SJSA1 (cell line): Measurements from ENCODE around the gene FARS2. TPM values are rescaled to one million over a fixed set of nuclear protein-coding genes. Genes with fewer than 3 reads are reported as not detected.

Source experiments
- DNase-seq, 2 experiments: peaks; one replicate each; pipeline ENCODE4 v3.0.0-alpha.2; 2015 to 2020; ENCODE audit warnings: low spot score in 2 of 2, low read depth in 1 of 2
- H3K27ac ChIP-seq: fragments of 250-450 bp; sonication (Bioruptor Pico); 2 replicates; pipeline ENCODE4 v1.5.1; 2020; ENCODE audit warnings: mild to moderate bottlenecking, moderate library complexity
- H3K27me3 ChIP-seq: fragments of 250-450 bp; sonication (Bioruptor Pico); replicated peaks from 2 replicates; pipeline ENCODE4 v1.5.1; 2020; ENCODE audit warnings: mild to moderate bottlenecking, moderate library complexity
- H3K36me3 ChIP-seq: fragments of 250-450 bp; sonication (Bioruptor Pico); 2 replicates; pipeline ENCODE4 v1.5.1; 2020; ENCODE audit warnings: mild to moderate bottlenecking
- H3K4me1 ChIP-seq: fragments of 250-450 bp; sonication (Bioruptor Pico); replicated peaks from 2 replicates; pipeline ENCODE4 v1.6.1; 2021; ENCODE audit warnings: mild to moderate bottlenecking
- H3K4me3 ChIP-seq: fragments of 250-450 bp; sonication (Bioruptor Pico); 2 replicates; pipeline ENCODE4 v1.5.1; 2020; ENCODE audit warnings: mild to moderate bottlenecking
- H3K9me3 ChIP-seq: fragments of 250-450 bp; sonication (Bioruptor Pico); replicated peaks from 2 replicates; pipeline ENCODE4 v1.5.1; 2020; ENCODE audit warnings: mild to moderate bottlenecking
- total RNA-seq: library from RNA; depleted of rRNA; stranded (reverse); fragments of >200 nt; shearing (Covaris generic); gene quantifications from 2 replicates; pipeline ENCODE4 v1.2.3, GENCODE V29; 2014

The FARS2 gene
- total RNA-seq, 1 experiment from 2014 or later: 13.3 TPM

DNA sequence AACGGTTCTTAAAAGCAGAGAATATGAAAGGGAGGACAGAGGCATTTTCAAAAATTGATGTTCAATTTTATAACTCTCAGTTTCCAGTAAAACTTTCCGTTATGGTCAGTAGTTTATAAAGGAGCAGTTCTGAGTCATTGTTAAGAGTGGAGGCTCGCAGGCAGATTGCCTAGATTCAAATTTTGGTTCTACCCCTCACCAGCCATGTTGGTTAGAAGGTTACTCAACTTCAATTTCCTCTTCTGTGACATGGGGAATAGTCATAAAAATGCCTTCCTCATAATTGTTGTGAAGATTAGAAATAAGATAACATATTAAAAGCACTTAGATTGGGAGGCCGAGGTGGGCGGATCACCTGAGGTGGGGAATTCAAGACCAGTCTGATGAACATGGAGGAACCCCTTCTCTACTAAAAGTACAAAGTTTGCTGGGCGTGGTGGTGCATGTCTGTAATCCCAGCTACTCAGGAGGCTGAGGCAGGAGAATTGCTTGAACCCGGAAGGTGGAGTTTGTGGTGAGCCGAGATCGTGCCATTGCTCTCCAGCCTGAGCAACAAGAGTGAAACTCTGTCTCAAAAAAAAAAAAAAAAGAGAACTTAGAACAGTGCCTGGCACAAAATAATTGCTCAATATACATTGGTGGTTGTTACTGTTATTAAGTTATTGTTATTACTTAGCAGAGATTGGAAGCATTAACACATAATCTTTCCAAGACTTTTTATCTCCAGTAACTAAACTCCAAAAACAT, 396.5 kb downstream of the FARS2 start:
- no peak for DNase-seq
- Histone ChIP-seq H3K27ac (no peak overlapping the region), H3K4me1 (no peaks in the 10 kb centered on the region), H3K4me3 (no peak overlapping the region), H3K36me3 (no peaks in the 10 kb centered on the region), H3K9me3 (no peaks in the 10 kb centered on the region), H3K27me3 (no peaks in the 10 kb centered on the region)

DNA sequence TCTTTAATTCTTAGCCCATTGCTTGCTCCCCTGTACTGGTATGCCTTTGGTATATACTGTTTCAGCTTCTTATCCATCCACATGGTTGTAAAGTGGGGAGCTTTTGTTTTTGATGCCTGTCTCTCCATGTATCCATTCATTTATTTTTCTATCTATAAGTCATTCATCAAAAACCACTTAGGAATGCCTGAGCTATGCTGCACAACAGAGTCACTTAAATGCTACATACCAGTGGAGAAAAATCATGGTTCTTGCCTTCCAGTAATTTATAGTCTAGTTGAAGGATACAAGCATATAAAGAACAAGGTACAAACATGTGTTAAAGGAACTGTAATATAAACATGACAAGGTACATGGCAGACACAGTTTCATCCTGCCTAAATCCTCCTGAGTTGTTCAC, 398.2 kb downstream of the FARS2 start:
- H3K4me1 ChIP-seq: no peaks in the 10 kb centered on the region
- no peak for DNase-seq

DNA sequence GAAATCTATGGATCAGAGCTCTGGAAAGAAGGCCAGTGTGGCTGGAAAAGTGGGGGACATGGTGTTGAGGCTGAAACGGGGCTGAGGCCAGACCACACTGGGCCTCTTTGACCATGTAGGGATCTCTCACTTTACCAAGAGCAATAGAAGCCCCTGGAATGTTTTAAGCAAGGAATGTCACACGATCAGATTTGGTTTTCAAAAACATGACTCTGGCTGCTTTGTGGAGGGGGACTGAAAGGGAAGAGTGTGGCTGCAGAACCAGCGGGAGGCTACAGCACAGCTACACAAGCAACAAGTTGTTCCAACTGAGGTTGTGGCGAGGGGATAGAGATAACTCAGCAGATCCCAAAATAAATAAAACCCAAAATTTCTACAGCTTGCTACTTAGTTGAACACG, 399.5 kb downstream of the FARS2 start:
- Histone ChIP-seq H3K4me1 (no peaks in the 10 kb centered on the region), H3K4me3 (no peak overlapping the region), H3K36me3 (no peaks in the 10 kb centered on the region), H3K27me3 (no peaks in the 10 kb centered on the region), H3K27ac (no peak overlapping the region), H3K9me3 (no peaks in the 10 kb centered on the region)
- DNase-seq: no peak

More for the DNA sequence above, 398.2 kb downstream of the FARS2 start:
- Histone ChIP-seq H3K9me3 (no peaks in the 10 kb centered on the region), H3K4me3 (no peak overlapping the region), H3K27me3 (no peaks in the 10 kb centered on the region), H3K27ac (no peak overlapping the region), H3K36me3 (no peaks in the 10 kb centered on the region)

DNA sequence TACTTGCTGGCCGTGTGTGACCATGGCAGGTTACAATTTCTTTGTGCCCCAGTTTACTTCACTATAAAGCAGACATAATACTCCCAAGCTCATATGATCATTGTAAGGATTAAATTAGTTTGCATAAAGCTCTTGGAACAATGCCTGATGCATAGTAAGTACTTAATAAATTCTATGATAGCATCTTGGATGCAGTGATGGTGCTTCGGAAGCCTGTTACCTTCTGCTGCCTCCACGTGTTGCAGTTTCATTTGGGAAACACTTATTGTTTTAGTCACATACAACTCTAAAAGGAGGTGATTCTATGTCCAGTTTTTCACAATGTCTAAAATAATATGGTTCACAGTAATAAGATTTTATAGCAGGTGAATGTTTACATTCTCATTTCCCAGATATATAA, 401.5 kb downstream of the FARS2 start:
- no peak for DNase-seq
- Histone ChIP-seq H3K4me1 (no peaks in the 10 kb centered on the region), H3K36me3 (no peaks in the 10 kb centered on the region), H3K27me3 (no peaks in the 10 kb centered on the region), H3K27ac (no peak overlapping the region), H3K9me3 (no peaks in the 10 kb centered on the region), H3K4me3 (no peak overlapping the region)

DNA sequence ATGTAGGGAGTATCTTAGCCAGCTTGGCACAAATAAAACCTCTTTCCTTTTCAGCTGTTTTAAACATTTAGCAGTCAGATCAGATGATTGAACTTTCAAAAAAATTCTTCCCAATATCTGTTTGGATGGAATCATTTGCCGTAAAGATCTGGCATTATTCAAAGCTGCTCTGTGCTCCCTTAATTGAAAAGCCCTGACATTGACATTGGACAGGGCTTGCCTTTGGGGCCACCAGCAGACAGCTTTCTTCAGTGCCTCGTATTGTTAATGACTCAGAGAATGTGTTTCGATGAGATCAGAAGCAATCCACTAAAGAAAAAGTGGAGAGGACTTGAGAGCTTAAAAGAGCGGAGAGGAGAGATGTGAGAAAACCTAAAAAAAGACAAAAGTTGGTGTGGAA, 401.9 kb downstream of the FARS2 start:
- Histone ChIP-seq H3K9me3 (no peaks in the 10 kb centered on the region), H3K4me1 (no peaks in the 10 kb centered on the region), H3K27me3 (no peaks in the 10 kb centered on the region), H3K27ac (no peak overlapping the region), H3K36me3 (no peaks in the 10 kb centered on the region), H3K4me3 (no peak overlapping the region)
- no peak for DNase-seq

DNA sequence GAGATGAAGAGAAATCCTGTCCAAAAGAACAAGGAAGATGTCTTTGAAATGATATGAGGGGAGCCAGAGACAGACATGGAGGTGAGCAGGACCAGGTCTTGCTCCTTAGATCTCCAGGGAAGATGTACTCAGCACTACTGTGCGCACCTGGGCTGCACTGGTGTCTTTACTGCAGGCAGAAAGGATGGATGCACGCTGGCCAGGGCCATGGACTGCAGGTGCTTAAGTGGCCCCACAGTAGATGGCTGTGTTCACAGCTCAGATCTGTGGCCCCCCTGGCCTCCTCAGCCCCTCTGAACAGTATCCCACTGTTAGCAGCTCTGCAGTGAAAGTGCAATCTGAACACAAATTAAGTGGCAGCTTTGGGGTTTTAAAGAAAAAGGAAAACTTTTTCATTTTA, 402.4 kb downstream of the FARS2 start:
- no peak for DNase-seq
- no peak overlapping the region for H3K27ac ChIP-seq
- H3K9me3 ChIP-seq: no peaks in the 10 kb centered on the region
- H3K4me1 ChIP-seq: no peaks in the 10 kb centered on the region
- H3K36me3 ChIP-seq: no peaks in the 10 kb centered on the region
- H3K4me3 ChIP-seq: no peak overlapping the region
- no peaks in the 10 kb centered on the region for H3K27me3 ChIP-seq

DNA sequence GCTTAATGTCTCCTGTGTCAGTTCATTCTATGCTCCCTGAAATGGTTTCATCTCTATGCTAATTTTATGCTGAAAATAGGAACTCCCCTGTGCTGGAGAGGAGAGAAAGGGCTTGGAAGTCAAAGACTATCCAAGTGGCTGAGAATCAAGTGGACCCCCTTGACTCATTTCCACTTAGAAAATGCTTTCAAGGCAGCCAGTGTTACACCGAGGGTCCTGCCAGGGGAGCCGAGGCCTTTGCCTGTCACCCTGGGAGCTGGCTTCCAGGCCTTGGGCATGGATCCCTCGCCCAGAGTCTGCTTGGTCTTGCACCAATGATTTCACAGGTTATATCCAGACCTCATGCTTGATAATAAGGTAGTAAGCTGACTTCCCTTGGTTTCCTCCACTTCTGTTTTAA, 402.8 kb downstream of the FARS2 start:
- H3K36me3 ChIP-seq: no peaks in the 10 kb centered on the region
- H3K27ac ChIP-seq: no peak overlapping the region
- no peak for DNase-seq
- H3K4me1 ChIP-seq: no peaks in the 10 kb centered on the region
- H3K4me3 ChIP-seq: no peak overlapping the region
- no peaks in the 10 kb centered on the region for H3K9me3 ChIP-seq
- H3K27me3 ChIP-seq: no peaks in the 10 kb centered on the region

DNA sequence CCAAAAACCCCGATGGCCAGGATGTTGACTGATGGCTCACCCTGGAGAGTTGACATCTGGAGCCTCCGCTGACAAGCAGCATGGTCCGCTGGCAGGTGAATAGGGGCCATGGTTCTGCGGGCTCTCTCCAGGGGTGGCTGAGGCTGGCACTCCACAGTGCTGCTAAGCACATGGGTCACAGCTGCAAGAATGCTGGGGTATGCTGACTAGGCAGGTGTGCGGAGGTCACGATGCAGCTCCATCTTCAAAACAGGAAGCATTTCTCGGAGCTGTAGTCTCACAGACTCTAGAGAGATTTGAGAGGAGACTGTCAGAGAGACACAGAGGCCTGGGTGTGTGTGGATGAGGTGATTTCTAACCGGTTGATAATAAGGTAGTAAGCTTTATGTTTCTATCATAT, 403.9 kb downstream of the FARS2 start:
- H3K4me1 ChIP-seq: no peaks in the 10 kb centered on the region
- H3K27me3 ChIP-seq: no peaks in the 10 kb centered on the region
- no peak overlapping the region for H3K27ac ChIP-seq
- no peak for DNase-seq
- no peaks in the 10 kb centered on the region for H3K36me3 ChIP-seq
- no peaks in the 10 kb centered on the region for H3K9me3 ChIP-seq
- no peak overlapping the region for H3K4me3 ChIP-seq

DNA sequence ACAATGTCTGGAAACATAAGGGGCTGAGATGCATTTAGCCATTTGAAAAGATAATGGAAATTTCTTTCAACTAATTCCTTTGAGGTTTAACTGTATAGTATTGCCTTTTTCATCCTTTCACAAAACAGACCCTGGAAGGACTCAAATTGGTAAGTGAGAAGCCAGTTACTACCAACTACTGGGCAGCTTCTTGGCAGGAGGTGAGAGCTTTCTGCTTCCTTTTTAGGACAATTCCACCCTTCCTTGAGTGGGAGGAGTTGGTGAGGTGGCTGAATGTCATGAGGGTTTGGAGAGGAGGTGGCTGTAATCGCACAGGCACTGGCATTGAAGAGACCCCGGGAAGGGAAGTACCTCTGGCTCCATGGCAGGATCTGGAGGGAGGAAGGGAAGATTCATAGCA, 404.4 kb downstream of the FARS2 start:
- H3K4me3 ChIP-seq: no peak overlapping the region
- DNase-seq: no peak

DNA sequence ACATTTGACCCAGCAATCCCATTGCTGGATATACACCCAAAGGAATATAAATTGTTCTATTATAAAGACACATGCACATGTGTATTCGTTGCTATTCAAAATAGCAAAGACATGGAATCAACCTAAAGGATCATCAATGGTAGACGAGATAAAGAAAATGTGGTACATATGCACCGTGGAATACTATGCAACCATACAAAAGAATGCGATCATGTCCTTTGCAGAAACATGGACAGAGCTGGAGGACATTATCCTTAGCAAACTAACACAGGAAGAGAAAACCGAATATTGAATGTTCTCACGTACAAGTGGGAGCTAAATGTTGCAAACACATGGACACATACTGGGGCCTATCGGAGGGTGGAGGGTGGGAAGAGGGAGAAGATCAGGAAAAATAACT, 405.4 kb downstream of the FARS2 start:
- DNase-seq: no peak
- H3K36me3 ChIP-seq: no peaks in the 10 kb centered on the region
- no peaks in the 10 kb centered on the region for H3K4me1 ChIP-seq
- no peaks in the 10 kb centered on the region for H3K27me3 ChIP-seq
- H3K4me3 ChIP-seq: no peak overlapping the region
- no peaks in the 10 kb centered on the region for H3K9me3 ChIP-seq
- no peak overlapping the region for H3K27ac ChIP-seq

More for the DNA sequence above, 404.4 kb downstream of the FARS2 start:
- Histone ChIP-seq H3K36me3 (no peaks in the 10 kb centered on the region), H3K4me1 (no peaks in the 10 kb centered on the region), H3K9me3 (no peaks in the 10 kb centered on the region), H3K27ac (no peak overlapping the region), H3K27me3 (no peaks in the 10 kb centered on the region)

DNA sequence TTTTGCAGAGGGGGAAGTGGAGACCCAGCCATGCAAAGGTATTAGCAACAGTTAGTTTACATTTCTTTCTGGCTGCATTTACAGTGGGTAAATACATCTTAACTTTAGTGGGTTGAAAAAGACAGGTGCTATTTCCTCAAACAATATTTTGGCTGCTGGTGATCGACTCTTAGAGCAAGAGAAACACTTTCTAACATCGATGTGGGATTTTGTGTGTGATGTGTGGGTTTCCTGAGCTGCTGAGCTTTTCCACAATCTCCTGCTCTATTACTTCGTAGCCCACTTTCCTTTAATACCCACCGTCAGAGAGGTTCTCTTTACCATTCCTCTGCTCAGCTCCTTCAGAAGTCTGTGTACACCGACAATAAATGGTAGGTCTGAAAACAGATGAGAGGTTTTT, 406.4 kb downstream of the FARS2 start:
- H3K4me3 ChIP-seq: no peak overlapping the region
- no peak overlapping the region for H3K27ac ChIP-seq
- H3K4me1 ChIP-seq: peaks cover 8% of the 10 kb centered on the region
- no peaks in the 10 kb centered on the region for H3K9me3 ChIP-seq
- H3K27me3 ChIP-seq: no peaks in the 10 kb centered on the region
- DNase-seq: no peak
- no peaks in the 10 kb centered on the region for H3K36me3 ChIP-seq

DNA sequence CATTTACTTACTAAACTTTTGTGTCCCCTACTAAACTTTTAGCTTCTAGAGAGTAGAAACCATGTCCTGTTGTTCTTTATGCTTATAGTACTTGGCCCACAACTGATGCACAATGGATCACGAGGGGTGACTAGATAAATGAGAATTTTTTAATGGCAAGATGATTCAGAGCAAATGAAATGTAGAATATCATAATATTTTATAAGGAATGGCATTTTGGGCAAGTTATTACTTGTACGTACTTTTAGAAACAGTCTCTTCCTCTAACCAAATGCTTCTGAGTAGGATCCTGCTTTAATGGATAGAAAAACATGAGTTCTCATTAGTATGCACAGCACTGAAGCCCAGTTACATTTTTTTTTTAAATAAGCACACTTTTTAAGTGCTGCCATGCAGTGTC, 409.1 kb downstream of the FARS2 start:
- no peak for DNase-seq
- no peaks in the 10 kb centered on the region for H3K36me3 ChIP-seq
- H3K9me3 ChIP-seq: no peaks in the 10 kb centered on the region
- peaks cover 10% of the 10 kb centered on the region for H3K4me1 ChIP-seq
- no peak overlapping the region for H3K4me3 ChIP-seq
- H3K27ac ChIP-seq: no peak overlapping the region
- no peaks in the 10 kb centered on the region for H3K27me3 ChIP-seq

DNA sequence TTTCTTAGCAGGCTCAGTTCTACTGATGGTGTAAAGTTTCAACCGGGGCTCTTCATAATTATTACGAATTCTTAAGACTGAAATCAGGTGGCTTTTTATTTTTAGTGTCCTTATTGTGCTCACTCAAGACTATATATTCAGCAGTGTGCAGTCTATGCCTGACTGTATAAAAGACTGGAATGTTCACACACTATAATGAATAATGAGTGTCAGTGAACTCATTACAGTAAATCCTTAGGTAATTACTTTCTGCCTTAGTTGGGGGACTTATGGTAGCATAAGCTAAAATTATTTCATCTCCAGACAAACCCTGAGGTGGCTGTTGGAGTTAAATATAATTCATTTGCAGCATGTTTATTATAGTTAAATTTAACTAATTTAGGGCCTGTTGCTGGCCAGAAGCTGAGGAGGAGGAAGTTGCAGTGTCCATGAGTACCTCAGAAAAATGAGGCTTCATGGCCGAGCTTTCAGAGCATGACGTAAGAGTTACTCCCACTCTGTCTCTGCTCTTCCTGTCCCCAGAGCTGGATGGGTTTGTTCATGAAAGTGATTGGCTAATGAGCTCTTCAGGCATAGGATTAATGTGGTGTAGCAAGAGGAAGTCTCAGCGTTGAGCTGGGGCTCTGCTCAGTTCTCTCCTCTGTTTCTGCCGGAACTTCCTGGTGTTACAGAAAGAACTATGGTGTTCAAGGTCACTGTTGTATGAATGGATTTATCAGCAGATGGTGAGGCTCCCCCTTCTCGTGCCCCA, 409.7 kb downstream of the FARS2 start:
- DNase-seq: no peak

More for the DNA sequence above, 409.7 kb downstream of the FARS2 start:
- no peaks in the 10 kb centered on the region for H3K36me3 ChIP-seq
- H3K27ac ChIP-seq: no peak overlapping the region
- H3K9me3 ChIP-seq: no peaks in the 10 kb centered on the region
- peaks cover 10% of the 10 kb centered on the region for H3K4me1 ChIP-seq
- no peak overlapping the region for H3K4me3 ChIP-seq
- H3K27me3 ChIP-seq: no peaks in the 10 kb centered on the region
